Peyer's patch (tissue), 4 donors: ENCODE measurements around the gene INTS6.

Experiments
- CTCF ChIP-seq, 6 experiments: fragments of 450-650 bp in 4 of 6; fragments of 200-600 bp in 2 of 6; sonication (generic) in 1 of 6; IDR thresholded peaks; one replicate each; pipeline ENCODE4 v1.5.1; 2017 to 2019; ENCODE audit warnings: antibody characterized with exemption in 6 of 6, mild to moderate bottlenecking in 3 of 6, moderate library complexity in 1 of 6
- POLR2A ChIP-seq, 2 donors: fragments of 450-650 bp; IDR thresholded peaks; one replicate each; pipeline ENCODE4 v1.5.1; 2017; ENCODE audit warnings: antibody characterized with exemption in 2 of 2, mild to moderate bottlenecking in 2 of 2, moderate library complexity in 2 of 2

- TF ChIP-seq CTCF (IDR thresholded peaks at IDR 0.05) (no peak), POLR2A (IDR thresholded peaks at IDR 0.05) (no peak)
Measured at GRCh38 chr13:51420681-51421490, 31.9 kb downstream of the INTS6 start.
